AG09309 (cell line): ENCODE results near the gene E4F1.

ENCODE experiments used
- DNase-seq: peaks from one replicate; pipeline ENCODE4 v3.0.0-alpha.2; 2010; ENCODE audit warnings: low read depth
- H3K4me3 ChIP-seq: 2 replicates; pipeline ENCODE4 v1.5.1; 2011; ENCODE audit warnings: mild to moderate bottlenecking, low read depth, low read length, moderate library complexity; ENCODE audit not compliant: control insufficient read depth
- CTCF ChIP-seq: IDR thresholded peaks from 2 replicates; pipeline ENCODE4 v1.5.1; 2011; ENCODE audit warnings: mild to moderate bottlenecking, low read depth, low read length, inconsistent platforms; ENCODE audit not compliant: insufficient read depth, control insufficient read depth; ENCODE audit errors: missing control alignments

E4F1 gene

DNA sequence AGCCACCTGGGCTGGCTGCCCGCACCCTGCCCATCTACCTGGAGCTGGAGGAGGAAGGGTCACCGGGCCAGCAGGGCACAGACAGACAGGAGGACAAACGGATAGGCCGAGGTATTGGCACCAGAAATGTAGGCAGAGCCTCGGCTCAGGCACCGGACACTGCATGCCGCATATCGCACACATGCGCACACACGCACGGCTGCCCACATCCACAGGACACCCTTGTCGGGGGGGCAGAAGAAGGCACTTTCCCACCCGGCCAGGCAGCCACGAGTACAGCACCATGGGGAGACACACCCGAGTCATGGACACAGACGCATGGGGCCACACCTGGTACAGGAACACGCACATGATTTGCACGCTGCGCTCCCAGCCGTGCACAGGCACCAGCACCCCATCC lies 41.4 kb upstream of the E4F1 start:
- no peak for DNase-seq
- no peak overlapping the region for H3K4me3 ChIP-seq
- no peak for TF ChIP-seq CTCF

DNA sequence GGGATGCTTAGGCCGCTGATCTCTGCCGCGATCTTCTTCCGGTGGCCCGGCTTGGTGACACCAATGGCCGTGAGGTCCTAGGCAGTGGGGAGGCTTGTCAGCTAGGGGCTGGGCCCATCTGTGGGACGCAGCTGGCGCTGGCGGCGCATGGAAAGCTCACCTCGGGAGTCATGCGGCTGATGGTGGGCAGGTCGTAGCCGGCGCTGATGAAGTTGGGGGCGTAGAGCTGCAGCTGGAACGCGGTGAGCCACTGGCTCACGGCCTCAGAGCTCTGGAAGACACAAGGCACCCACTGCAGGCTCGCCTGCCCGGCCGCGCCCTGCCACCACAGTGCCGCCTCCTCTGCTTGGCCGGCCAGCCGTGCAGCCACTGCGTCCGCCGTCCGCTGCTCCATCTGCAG lies 39.7 kb upstream of the E4F1 start:
- no peak for TF ChIP-seq CTCF
- no peak for DNase-seq
- H3K4me3 ChIP-seq = no peak overlapping the region

DNA sequence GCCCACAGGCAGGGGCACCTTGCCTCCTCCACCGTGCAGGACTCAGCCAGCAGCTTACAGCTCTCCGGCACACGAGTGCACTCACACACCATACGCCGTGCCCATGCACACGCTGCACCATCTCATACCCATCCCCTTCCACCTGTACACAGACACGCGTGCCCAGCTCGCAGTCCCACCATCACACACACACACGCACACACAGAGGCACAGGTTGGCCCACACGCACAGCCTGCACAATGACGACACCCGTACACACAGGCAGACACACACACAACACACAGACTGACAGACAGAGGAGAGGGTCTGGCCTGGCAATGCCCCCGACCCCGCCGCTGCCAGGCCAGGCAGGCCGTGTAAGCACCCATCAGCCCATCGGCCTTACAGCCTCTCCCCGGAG lies 39.0 kb upstream of the E4F1 start:
- no peak for TF ChIP-seq CTCF
- no peak overlapping the region for H3K4me3 ChIP-seq
- DNase-seq = no peak

GRCh38 chr16:2184962-2185361 lies 38.4 kb upstream of the E4F1 start:
- no peak for TF ChIP-seq CTCF
- no peak for DNase-seq
- no peak overlapping the region for H3K4me3 ChIP-seq

GRCh38 chr16:2186064-2186463 lies 37.3 kb upstream of the E4F1 start:
- H3K4me3 ChIP-seq = no peak overlapping the region
- no peak for TF ChIP-seq CTCF
- no peak for DNase-seq

DNA sequence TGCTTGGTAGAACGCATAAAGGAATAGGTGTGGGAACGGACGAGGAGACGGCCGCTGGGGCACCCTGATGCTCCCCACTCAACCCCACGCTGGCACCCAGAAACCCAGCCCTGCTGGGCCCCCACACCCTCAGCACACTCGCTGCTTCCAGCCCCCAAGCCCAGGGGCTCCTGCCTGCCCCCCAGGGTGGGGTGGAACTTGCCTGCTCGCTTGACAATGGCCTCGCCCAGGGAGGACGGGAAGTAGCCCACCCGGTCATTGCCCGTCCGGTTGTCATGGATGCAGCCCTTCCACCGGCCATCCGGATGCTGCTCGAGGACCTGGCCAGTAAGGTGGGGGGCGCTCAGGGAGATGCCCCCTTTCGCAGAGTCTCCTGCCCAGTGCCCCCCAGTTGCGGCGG lies 36.9 kb upstream of the E4F1 start:
- H3K4me3 ChIP-seq = no peak overlapping the region
- no peak for DNase-seq
- no peak for TF ChIP-seq CTCF

GRCh38 chr16:2187212-2187611 lies 36.2 kb upstream of the E4F1 start:
- no peak for DNase-seq
- TF ChIP-seq CTCF = no peak
- no peak overlapping the region for H3K4me3 ChIP-seq
